ENCODE results near the gene UBE2M.

DNA sequence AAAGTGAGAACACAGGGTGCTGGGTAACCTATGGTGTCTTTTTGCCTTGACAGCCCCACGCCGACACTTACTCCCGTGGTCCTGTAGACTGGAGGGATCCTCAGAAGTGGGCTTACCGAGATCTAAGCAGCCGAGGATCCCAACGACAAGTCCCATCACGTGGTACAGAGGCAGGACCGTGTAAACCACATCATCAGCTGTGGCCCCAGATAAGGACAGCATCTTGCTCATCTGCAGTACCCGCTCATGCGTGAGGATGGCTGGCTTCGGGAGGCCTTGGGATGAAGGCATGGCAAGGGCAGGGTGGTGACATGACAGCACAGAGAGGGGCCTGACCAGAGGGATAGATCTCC lies 48.7 kb downstream of the UBE2M start:
- no peak for TF ChIP-seq EZH2 (IDR thresholded peaks at IDR 0.05; ENCODE audit: low read length, unreplicated experiment)
- TF ChIP-seq, protein P1, sequence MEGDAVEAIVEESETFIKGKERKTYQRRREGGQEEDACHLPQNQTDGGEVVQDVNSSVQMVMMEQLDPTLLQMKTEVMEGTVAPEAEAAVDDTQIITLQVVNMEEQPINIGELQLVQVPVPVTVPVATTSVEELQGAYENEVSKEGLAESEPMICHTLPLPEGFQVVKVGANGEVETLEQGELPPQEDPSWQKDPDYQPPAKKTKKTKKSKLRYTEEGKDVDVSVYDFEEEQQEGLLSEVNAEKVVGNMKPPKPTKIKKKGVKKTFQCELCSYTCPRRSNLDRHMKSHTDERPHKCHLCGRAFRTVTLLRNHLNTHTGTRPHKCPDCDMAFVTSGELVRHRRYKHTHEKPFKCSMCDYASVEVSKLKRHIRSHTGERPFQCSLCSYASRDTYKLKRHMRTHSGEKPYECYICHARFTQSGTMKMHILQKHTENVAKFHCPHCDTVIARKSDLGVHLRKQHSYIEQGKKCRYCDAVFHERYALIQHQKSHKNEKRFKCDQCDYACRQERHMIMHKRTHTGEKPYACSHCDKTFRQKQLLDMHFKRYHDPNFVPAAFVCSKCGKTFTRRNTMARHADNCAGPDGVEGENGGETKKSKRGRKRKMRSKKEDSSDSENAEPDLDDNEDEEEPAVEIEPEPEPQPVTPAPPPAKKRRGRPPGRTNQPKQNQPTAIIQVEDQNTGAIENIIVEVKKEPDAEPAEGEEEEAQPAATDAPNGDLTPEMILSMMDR (conservative IDR thresholded peaks at IDR 0.05; ENCODE audit: low read depth, low read length), result no peak
- no peak for TF ChIP-seq EZH2phosphoT487 (IDR thresholded peaks at IDR 0.05; ENCODE audit: borderline replicate concordance, low read length)
